IgD-negative memory B cell (primary cell): Measurements from ENCODE around the gene ADRB1. TPM values are rescaled to one million over a fixed set of nuclear protein-coding genes. Genes with fewer than 3 reads are reported as not detected.
A peak's percentile ranks its signal among the peaks of the same experiment; 100 is the strongest.

Experiments
- H3K27ac Mint-ChIP-seq, 3 donors: one replicate each; pipeline ENCODE4 v1.8.0; 2020 to 2022; ENCODE audit warnings: mild to moderate bottlenecking in 3 of 3, mixed read lengths in 3 of 3, moderate library complexity in 1 of 3
- H3K27me3 Mint-ChIP-seq: one replicate; pipeline ENCODE4 v1.8.0; 2021; ENCODE audit warnings: mixed read lengths
- H3K36me3 Mint-ChIP-seq: one replicate; pipeline ENCODE4 v1.8.0; 2020; ENCODE audit warnings: mild to moderate bottlenecking, mixed read lengths
- H3K4me1 Mint-ChIP-seq, 3 donors: one replicate each; pipeline ENCODE4 v1.8.0; 2020 to 2022; ENCODE audit warnings: mixed read lengths in 3 of 3, mild to moderate bottlenecking in 1 of 3
- H3K4me3 Mint-ChIP-seq, 4 donors: one replicate each; pipeline ENCODE4 v1.8.0; 2020 to 2022; ENCODE audit warnings: mild to moderate bottlenecking in 4 of 4, mixed read lengths in 4 of 4, moderate library complexity in 3 of 4
- H3K9me3 Mint-ChIP-seq, 3 donors: one replicate each; pipeline ENCODE4 v1.8.0; 2020 to 2021; ENCODE audit warnings: mixed read lengths in 3 of 3, mild to moderate bottlenecking in 1 of 3
- polyA plus RNA-seq: library from polyadenylated mRNA; unstranded; fragments of 300-500 nt; fragmentation: Illumina TruSeq; gene quantifications from one replicate; pipeline ENCODE4 v1.2.3, GENCODE V29; 2021

ADRB1 gene
- polyA plus RNA-seq, 1 donor from 2014 or later = not detected

- H3K27ac Mint-ChIP-seq = no peak overlapping the region
- peaks cover 1% of the 10 kb centered on the region for H3K27me3 Mint-ChIP-seq
- peaks cover 14 to 23% (median 18%) of the 10 kb centered on the region in 3 donors for H3K4me1 Mint-ChIP-seq
- H3K36me3 Mint-ChIP-seq = peaks cover 1% of the 10 kb centered on the region
- H3K9me3 Mint-ChIP-seq = no peaks in the 10 kb centered on the region
- H3K4me3 Mint-ChIP-seq = no peak overlapping the region
These were observed 22.5 kb upstream of the ADRB1 start for GRCh38 chr10:114021154-114021553.

- Mint-ChIP-seq H3K27ac (no peak overlapping the region), H3K4me3 (no peak overlapping the region), H3K4me1 (peaks cover 18 to 29% (median 19%) of the 10 kb centered on the region in 3 donors), H3K36me3 (no peaks in the 10 kb centered on the region), H3K27me3 (peaks cover 1% of the 10 kb centered on the region), H3K9me3 (no peaks in the 10 kb centered on the region)
These were observed 21.7 kb upstream of the ADRB1 start for GRCh38 chr10:114021717-114022680.

GRCh38 chr10:114022766-114023597, 20.7 kb upstream of the ADRB1 start:
- Mint-ChIP-seq H3K4me3 (no peak overlapping the region), H3K9me3 (no peaks in the 10 kb centered on the region), H3K27ac (no peak overlapping the region), H3K4me1 (peaks cover 14 to 28% (median 20%) of the 10 kb centered on the region in 3 donors), H3K27me3 (no peaks in the 10 kb centered on the region), H3K36me3 (no peaks in the 10 kb centered on the region)

DNA sequence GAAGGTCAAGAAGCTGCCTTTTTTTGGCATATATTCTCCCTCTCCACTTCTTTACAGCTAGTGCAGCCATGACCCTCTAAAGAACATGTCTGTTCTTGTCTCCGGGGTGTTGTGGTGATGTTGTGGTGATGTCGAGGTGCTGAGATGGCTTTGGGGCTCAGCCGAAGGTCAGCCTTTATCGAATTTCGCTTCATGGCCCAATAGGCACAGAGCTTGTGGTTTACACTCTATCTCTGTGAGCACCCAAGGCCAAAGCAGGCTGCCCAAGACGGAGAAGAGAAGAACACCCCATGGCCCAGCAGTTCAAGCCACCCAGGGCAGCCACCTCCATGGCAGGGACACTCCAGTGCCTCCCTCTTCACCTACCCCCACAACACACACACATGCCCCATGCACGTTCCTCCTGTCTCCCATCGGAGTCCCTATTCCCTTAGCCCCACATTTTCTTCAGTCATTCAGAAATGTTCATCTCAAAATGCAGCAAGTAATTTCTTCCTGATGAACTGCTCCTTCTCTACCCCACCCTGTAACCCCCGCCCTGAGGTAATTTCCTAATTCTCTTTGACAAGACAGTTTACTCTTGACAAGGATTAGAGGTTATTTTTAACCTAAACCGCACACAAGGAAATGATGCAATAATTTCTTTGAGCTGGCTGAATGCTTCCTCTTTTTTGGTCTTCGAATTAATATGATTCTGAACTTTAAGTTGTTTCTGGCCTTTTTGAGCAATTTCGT, 18.6 kb upstream of the ADRB1 start:
- H3K36me3 Mint-ChIP-seq = peaks cover 3% of the 10 kb centered on the region
- no peaks in the 10 kb centered on the region for H3K9me3 Mint-ChIP-seq
- H3K4me3 Mint-ChIP-seq = peak overlapping the region; percentile 30 to 94 (median 65)
- no peaks in the 10 kb centered on the region for H3K27me3 Mint-ChIP-seq
- peaks cover 14 to 28% (median 23%) of the 10 kb centered on the region in 3 donors for H3K4me1 Mint-ChIP-seq
- H3K27ac Mint-ChIP-seq = peak overlapping the region; percentile 30 to 74 (median 36)

GRCh38 chr10:114025611-114026130, 18.0 kb upstream of the ADRB1 start:
- no peaks in the 10 kb centered on the region for H3K9me3 Mint-ChIP-seq
- peaks cover 14 to 28% (median 23%) of the 10 kb centered on the region in 3 donors for H3K4me1 Mint-ChIP-seq
- H3K4me3 Mint-ChIP-seq = peak overlapping the region; percentile 30 to 94 (median 65)
- H3K27me3 Mint-ChIP-seq = no peaks in the 10 kb centered on the region
- peak overlapping the region; percentile 30 to 74 (median 35) for H3K27ac Mint-ChIP-seq
- peaks cover 3% of the 10 kb centered on the region for H3K36me3 Mint-ChIP-seq

DNA sequence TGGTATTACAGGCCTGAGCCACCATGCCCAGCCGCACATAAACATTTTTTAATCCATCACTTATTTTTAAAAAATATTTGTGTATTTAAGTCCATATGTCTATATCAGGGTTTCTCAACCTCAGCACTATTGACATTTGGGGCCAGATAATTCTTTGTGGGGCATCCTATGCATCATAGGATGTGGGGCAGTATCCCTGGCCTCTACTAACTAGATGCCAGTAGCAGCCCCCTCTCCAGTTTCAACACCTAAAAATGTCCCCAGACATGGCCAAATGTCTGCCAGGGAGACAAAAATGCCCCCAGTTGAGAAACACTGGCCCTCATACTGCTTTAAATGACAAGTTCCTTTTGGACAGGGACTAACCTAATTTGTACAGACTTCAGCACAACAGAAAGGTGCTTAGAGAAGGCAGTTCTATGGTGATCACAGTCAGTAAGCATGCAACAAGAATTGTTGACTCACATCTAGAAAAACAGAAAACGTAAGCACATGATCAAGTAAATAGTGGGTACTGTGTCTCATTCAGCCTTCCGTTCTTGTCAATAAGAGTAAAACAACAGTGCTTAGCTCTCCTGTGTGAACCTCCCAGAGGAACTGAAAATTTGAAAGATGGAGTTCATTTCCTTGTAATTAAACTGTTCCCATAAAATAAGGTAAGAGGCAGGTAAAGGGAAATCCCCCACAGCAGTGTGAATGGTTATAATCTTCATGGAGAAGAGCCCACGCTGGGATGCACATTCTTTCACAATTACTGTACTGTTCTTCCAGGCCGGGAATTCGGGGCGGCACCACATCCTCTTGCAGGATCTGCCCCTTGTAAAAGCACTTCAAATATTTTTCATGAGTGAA, 17.3 kb upstream of the ADRB1 start:
- no peak overlapping the region for H3K4me3 Mint-ChIP-seq

GRCh38 chr10:114027041-114027394, 16.6 kb upstream of the ADRB1 start:
- Mint-ChIP-seq H3K27ac (no peak overlapping the region), H3K4me3 (no peak overlapping the region)

More for the DNA sequence above, 17.3 kb upstream of the ADRB1 start:
- Mint-ChIP-seq H3K27ac (no peak overlapping the region), H3K4me1 (peaks cover 14 to 28% (median 23%) of the 10 kb centered on the region in 3 donors), H3K9me3 (peaks cover 0 to 2% (median 0%) of the 10 kb centered on the region in 3 donors), H3K27me3 (no peaks in the 10 kb centered on the region), H3K36me3 (peaks cover 3% of the 10 kb centered on the region)

GRCh38 chr10:114027951-114028350, 15.7 kb upstream of the ADRB1 start:
- Mint-ChIP-seq H3K27me3 (no peaks in the 10 kb centered on the region), H3K4me3 (no peak overlapping the region), H3K9me3 (peaks cover 0 to 3% (median 0%) of the 10 kb centered on the region in 3 donors), H3K36me3 (peaks cover 3% of the 10 kb centered on the region), H3K4me1 (peaks cover 14 to 28% (median 23%) of the 10 kb centered on the region in 3 donors), H3K27ac (no peak overlapping the region)

More at GRCh38 chr10:114027041-114027394, 16.6 kb upstream of the ADRB1 start:
- Mint-ChIP-seq H3K9me3 (peaks cover 0 to 3% (median 0%) of the 10 kb centered on the region in 3 donors), H3K4me1 (peaks cover 14 to 28% (median 23%) of the 10 kb centered on the region in 3 donors), H3K27me3 (no peaks in the 10 kb centered on the region), H3K36me3 (peaks cover 3% of the 10 kb centered on the region)

DNA sequence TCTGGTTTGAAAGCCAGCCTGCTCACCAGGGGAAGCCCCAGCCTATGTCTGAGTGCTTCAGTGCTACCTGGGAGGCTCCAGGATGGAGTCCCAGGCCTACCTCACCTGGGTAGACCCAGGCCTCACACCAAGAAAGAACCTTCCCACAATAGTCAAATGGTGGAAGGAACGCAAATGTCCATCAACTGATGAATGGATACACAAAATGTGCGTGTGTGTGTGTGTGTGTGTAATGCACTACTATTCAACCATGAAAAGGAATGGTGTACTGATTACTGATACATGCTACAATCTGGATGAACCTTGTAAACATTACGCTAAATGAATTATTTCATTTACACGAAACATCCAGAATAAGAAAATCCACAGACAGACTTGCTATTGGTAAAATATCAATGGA, 15.2 kb upstream of the ADRB1 start:
- no peak overlapping the region for H3K27ac Mint-ChIP-seq
- no peak overlapping the region for H3K4me3 Mint-ChIP-seq
- no peaks in the 10 kb centered on the region for H3K27me3 Mint-ChIP-seq
- peaks cover 0 to 3% (median 0%) of the 10 kb centered on the region in 3 donors for H3K9me3 Mint-ChIP-seq
- peaks cover 14 to 28% (median 23%) of the 10 kb centered on the region in 3 donors for H3K4me1 Mint-ChIP-seq
- H3K36me3 Mint-ChIP-seq = peaks cover 3% of the 10 kb centered on the region

DNA sequence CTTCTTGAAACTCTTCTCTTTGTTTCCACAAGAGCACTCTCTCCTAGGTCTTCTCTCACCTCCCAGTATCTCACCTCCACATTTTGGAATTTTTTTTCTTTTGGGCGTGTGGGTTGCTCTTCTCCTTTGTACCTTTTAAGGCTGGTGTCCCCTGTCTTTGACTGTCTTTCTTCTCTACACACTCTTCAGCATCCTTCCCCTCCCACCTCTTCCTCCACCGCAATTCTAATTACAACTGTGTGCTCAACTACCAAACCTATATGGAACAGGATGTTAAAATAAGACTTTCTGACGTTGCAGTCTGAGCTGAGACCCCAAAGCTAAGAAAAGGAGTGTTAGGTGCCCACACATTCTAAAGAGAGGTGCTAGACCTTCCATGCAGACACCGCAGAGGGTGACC, 14.0 kb upstream of the ADRB1 start:
- H3K36me3 Mint-ChIP-seq = peaks cover 3% of the 10 kb centered on the region
- H3K27me3 Mint-ChIP-seq = no peaks in the 10 kb centered on the region
- no peak overlapping the region for H3K27ac Mint-ChIP-seq
- H3K4me3 Mint-ChIP-seq = no peak overlapping the region
- peaks cover 8 to 21% (median 19%) of the 10 kb centered on the region in 3 donors for H3K4me1 Mint-ChIP-seq
- H3K9me3 Mint-ChIP-seq = peaks cover 0 to 3% (median 0%) of the 10 kb centered on the region in 3 donors

- H3K4me1 Mint-ChIP-seq = peaks cover 4 to 16% (median 15%) of the 10 kb centered on the region in 3 donors
- no peak overlapping the region for H3K4me3 Mint-ChIP-seq
- H3K27ac Mint-ChIP-seq = no peak overlapping the region
- no peaks in the 10 kb centered on the region for H3K27me3 Mint-ChIP-seq
- H3K36me3 Mint-ChIP-seq = peaks cover 3% of the 10 kb centered on the region
- peaks cover 0 to 3% (median 0%) of the 10 kb centered on the region in 3 donors for H3K9me3 Mint-ChIP-seq
These were observed 13.5 kb upstream of the ADRB1 start for GRCh38 chr10:114030140-114030539.

GRCh38 chr10:114031073-114031972, 12.3 kb upstream of the ADRB1 start:
- Mint-ChIP-seq H3K27ac (no peak overlapping the region), H3K9me3 (peaks cover 0 to 3% (median 0%) of the 10 kb centered on the region in 3 donors), H3K4me1 (peaks cover 0 to 10% (median 5%) of the 10 kb centered on the region in 3 donors), H3K27me3 (no peaks in the 10 kb centered on the region), H3K36me3 (peaks cover 3% of the 10 kb centered on the region), H3K4me3 (no peak overlapping the region)

- Mint-ChIP-seq H3K36me3 (peaks cover 6% of the 10 kb centered on the region), H3K4me1 (peaks cover 0 to 4% (median 0%) of the 10 kb centered on the region in 3 donors), H3K4me3 (no peak overlapping the region), H3K27me3 (no peaks in the 10 kb centered on the region), H3K9me3 (peaks cover 0 to 3% (median 0%) of the 10 kb centered on the region in 3 donors), H3K27ac (no peak overlapping the region)
These were observed 10.1 kb upstream of the ADRB1 start for GRCh38 chr10:114033566-114033965.
